Measurements from ENCODE around the gene PGM3.

PGM3 gene

GRCh38 chr6:83119742-83120300 lies 73.2 kb downstream of the PGM3 start:
- no peak for DNase-seq (ENCODE audit: low read depth in 2 of 2)

GRCh38 chr6:83117802-83118201 lies 75.3 kb downstream of the PGM3 start:
- DNase-seq (ENCODE audit: low read depth in 2 of 2) = no peak
